HepG2 (cell line): Measurements from ENCODE around the gene PEX11A. TPM values are rescaled to one million over a fixed set of nuclear protein-coding genes. Genes with fewer than 3 reads are reported as not detected.
A peak's percentile ranks its signal among the peaks of the same experiment; 100 is the strongest.

ENCODE experiments used
- BCL6 ChIP-seq: IDR thresholded peaks from 2 replicates; pipeline ENCODE4 v1.6.1; 2016; ENCODE audit warnings: missing genetic modification reagents, missing compliant biosample characterization
- CBX5 ChIP-seq: sonication (generic); formaldehyde crosslinking; IDR thresholded peaks from 2 replicates; pipeline ENCODE4 v1.4.0; 2020; ENCODE audit warnings: missing genetic modification reagents, borderline replicate concordance
- CHD2 ChIP-seq: IDR thresholded peaks from 2 replicates; pipeline ENCODE4 v1.6.1; 2011; ENCODE audit warnings: low read depth, low read length, improper control_type of control experiment
- FOSL2 ChIP-seq: sonication (generic); formaldehyde crosslinking; IDR thresholded peaks from 2 replicates; pipeline ENCODE4 v1.4.0; 2020; ENCODE audit warnings: missing genetic modification reagents
- HHEX ChIP-seq: IDR thresholded peaks from 2 replicates; pipeline ENCODE4 v1.6.1; 2016; ENCODE audit warnings: control low read depth
- HMGA1 ChIP-seq: sonication (generic); formaldehyde crosslinking; conservative IDR thresholded peaks from 2 replicates; pipeline ENCODE4 v1.4.0; 2020; ENCODE audit warnings: missing genetic modification reagents
- IKZF4 ChIP-seq: sonication (generic); formaldehyde crosslinking; IDR thresholded peaks from 2 replicates; pipeline ENCODE4 v1.5.1; 2020; ENCODE audit warnings: borderline replicate concordance, mild to moderate bottlenecking, low read depth, missing genetic modification reagents; ENCODE audit errors: not compliant biosample characterization
- MAZ ChIP-seq, 2 experiments: sonication (generic) in 1 of 2; formaldehyde crosslinking in 1 of 2; IDR thresholded peaks; 2 replicates each; pipeline versions ENCODE4 v1.5.0 to v1.6.1; 2012 to 2020; ENCODE audit warnings: low read depth in 2 of 2, mild to moderate bottlenecking in 2 of 2, borderline replicate concordance in 1 of 2, improper control_type of control experiment in 1 of 2, low read length in 1 of 2, missing genetic modification reagents in 1 of 2, moderate library complexity in 1 of 2
- MEF2D ChIP-seq: sonication (generic); formaldehyde crosslinking; IDR thresholded peaks from 2 replicates; pipeline ENCODE4 v1.5.1; 2020; ENCODE audit warnings: mild to moderate bottlenecking, missing genetic modification reagents
- NCOR1 ChIP-seq: fragments of 200-600 bp; sonication (generic); IDR thresholded peaks from 2 replicates; pipeline ENCODE4 v1.7.0; 2017; ENCODE audit warnings: antibody characterized with exemption, low read length, borderline replicate concordance
- PHB2 ChIP-seq: fragments of 450-650 bp; IDR thresholded peaks from 2 replicates; pipeline ENCODE4 v1.6.1; 2018; ENCODE audit not compliant: partially characterized antibody
- PLRG1 ChIP-seq: fragments of 450-650 bp; conservative IDR thresholded peaks from 2 replicates; pipeline ENCODE4 v1.6.1; 2016
- POLR2A ChIP-seq, 2 experiments: IDR thresholded peaks; 2 replicates each; pipeline ENCODE4 v1.6.1; 2011; ENCODE audit warnings: low read depth in 2 of 2, low read length in 2 of 2, mild to moderate bottlenecking in 1 of 2, moderate library complexity in 1 of 2; ENCODE audit not compliant: insufficient read depth in 1 of 2
- RBM22 ChIP-seq: fragments of 200-400 bp; formaldehyde crosslinking; optimal IDR thresholded peaks from 2 replicates; pipeline ENCODE3; 2017; ENCODE audit warnings: mild to moderate bottlenecking, low read length, moderate library complexity
- RFX3 ChIP-seq: IDR thresholded peaks from 2 replicates; pipeline ENCODE4 v1.6.1; 2016; ENCODE audit warnings: missing biosample characterization, missing genetic modification reagents
- RNF2 ChIP-seq: fragments of 450-650 bp; conservative IDR thresholded peaks from 2 replicates; pipeline ENCODE4 v1.6.1; 2016; ENCODE audit warnings: low read depth
- SMAD3 ChIP-seq: sonication (generic); formaldehyde crosslinking; IDR thresholded peaks from 2 replicates; pipeline ENCODE4 v1.4.0; 2020; ENCODE audit warnings: missing genetic modification reagents
- TBP ChIP-seq: sonication (generic); formaldehyde crosslinking; IDR thresholded peaks from 2 replicates; pipeline ENCODE4 v1.5.0; 2020; ENCODE audit warnings: missing genetic modification reagents
- TGIF2 ChIP-seq: IDR thresholded peaks from 2 replicates; pipeline ENCODE4 v1.6.1; 2016; ENCODE audit warnings: control low read depth, missing compliant biosample characterization
- TOPORS ChIP-seq: sonication (generic); formaldehyde crosslinking; IDR thresholded peaks from 2 replicates; pipeline ENCODE4 v1.8.0; 2023; ENCODE audit warnings: mild to moderate bottlenecking, missing genetic modification reagents
- XBP1 ChIP-seq: sonication (generic); formaldehyde crosslinking; IDR thresholded peaks from 2 replicates; pipeline ENCODE4 v1.5.0; 2020; ENCODE audit warnings: missing genetic modification reagents
- ZFYVE20 ChIP-seq: sonication (generic); formaldehyde crosslinking; IDR thresholded peaks from 2 replicates; pipeline ENCODE4 v1.8.0; 2023; ENCODE audit warnings: low read depth, mild to moderate bottlenecking, moderate library complexity, missing genetic modification reagents, borderline replicate concordance
- ZNF3 ChIP-seq: IDR thresholded peaks from 2 replicates; pipeline ENCODE4 v1.7.0; 2017; ENCODE audit warnings: inconsistent platforms
- ZNF773 ChIP-seq: sonication (generic); formaldehyde crosslinking; IDR thresholded peaks from 2 replicates; pipeline ENCODE4 v1.4.0; 2020; ENCODE audit warnings: missing genetic modification reagents, borderline replicate concordance
- polyA plus RNA-seq, 8 experiments: library from polyadenylated mRNA; depleted of rRNA in 3 of 8; stranded (reverse) in 7 of 8; unstranded in 1 of 8; fragments of >200 nt; fragmentation: Illumina TruSeq in 4 of 8; extraction: Trizol in 4 of 8; gene quantifications; 2 replicates each; pipeline versions ENCODE4 v1.2.1 to v1.2.3, GENCODE V29; 2011 to 2016; ENCODE audit warnings: low read depth in 4 of 8, missing spikeins in 1 of 8, mixed read lengths in 1 of 8; ENCODE audit not compliant: insufficient read depth in 1 of 8
- total RNA-seq, 5 experiments: library from RNA; depleted of rRNA; stranded (reverse); fragments of >200 nt; fragmentation: Illumina TruSeq; extraction: Trizol; gene quantifications; 2 replicates each; pipeline ENCODE4 v1.2.3, GENCODE V29; 2016; ENCODE audit warnings: low read depth in 1 of 5
- TF ChIP-seq, protein P1 (sequence below): sonication (generic); formaldehyde crosslinking; IDR thresholded peaks from 2 replicates; pipeline ENCODE4 v1.4.0; 2020; ENCODE audit warnings: missing genetic modification reagents
- TF ChIP-seq, protein P2 (sequence below): sonication (generic); formaldehyde crosslinking; conservative IDR thresholded peaks from 2 replicates; pipeline ENCODE4 v1.8.1; 2023; ENCODE audit warnings: missing genetic modification reagents
- TF ChIP-seq, protein P3 (sequence below): sonication (generic); formaldehyde crosslinking; IDR thresholded peaks from 2 replicates; pipeline ENCODE4 v1.4.0; 2020; ENCODE audit warnings: missing genetic modification reagents

Gene PEX11A
- total and polyA plus RNA-seq, 2 of the 13 experiments (the other 11 are each of a cell fraction or from before 2014, with no cell fraction given) = 9.9 to 15.1 TPM

DNA sequence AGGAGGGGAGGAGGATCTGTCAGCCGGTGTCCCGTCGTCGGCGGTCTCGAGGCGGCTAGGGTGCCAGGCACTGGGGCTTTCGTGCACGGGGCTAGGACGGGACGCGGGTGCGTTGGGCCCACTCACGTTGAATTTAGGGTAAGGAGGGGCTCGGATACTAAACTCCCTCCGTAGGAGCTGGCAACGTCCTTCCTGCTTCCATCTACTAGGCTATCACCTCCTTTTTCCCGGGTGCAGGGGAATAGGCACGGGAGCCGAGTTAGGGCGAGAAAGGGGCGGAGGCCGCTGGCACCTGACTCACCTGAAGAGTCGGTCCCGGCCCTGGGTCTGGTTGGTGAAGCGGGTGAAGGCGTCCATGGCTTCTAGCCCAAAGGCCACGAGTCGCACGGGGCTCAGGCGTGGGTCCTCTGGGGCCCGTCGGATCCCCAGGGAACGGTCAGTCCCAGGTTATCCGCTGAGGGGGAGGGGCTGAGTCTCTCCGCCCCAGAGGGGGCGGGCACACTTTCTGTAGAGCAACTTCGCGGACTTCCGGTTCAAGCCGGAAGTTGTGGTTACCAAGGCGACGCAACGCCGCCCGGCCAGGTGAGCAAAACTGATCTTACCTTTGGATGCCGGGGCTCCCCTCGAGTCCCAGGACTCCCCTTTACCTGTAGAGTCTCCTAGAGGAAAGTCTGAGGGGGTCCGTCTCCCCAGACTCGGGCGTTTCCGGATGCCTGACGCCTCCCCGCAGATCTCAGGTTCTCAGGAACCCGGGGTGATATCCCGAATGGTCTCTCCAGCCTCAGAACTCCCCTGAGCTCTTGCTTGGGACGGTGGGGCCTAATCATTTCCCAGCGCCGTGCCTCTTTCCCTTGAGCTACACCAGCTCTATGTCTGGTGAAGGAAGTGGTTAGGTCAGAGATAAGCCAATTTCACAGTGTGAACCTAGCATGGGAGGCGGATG lies at the start of gene PEX11A, which contains the start of gene WDR93 (continued):
- no peak for TF ChIP-seq RNF2
- no peak for TF ChIP-seq TBP (CRISPR knock-in tag)
- TF ChIP-seq, protein P1, sequence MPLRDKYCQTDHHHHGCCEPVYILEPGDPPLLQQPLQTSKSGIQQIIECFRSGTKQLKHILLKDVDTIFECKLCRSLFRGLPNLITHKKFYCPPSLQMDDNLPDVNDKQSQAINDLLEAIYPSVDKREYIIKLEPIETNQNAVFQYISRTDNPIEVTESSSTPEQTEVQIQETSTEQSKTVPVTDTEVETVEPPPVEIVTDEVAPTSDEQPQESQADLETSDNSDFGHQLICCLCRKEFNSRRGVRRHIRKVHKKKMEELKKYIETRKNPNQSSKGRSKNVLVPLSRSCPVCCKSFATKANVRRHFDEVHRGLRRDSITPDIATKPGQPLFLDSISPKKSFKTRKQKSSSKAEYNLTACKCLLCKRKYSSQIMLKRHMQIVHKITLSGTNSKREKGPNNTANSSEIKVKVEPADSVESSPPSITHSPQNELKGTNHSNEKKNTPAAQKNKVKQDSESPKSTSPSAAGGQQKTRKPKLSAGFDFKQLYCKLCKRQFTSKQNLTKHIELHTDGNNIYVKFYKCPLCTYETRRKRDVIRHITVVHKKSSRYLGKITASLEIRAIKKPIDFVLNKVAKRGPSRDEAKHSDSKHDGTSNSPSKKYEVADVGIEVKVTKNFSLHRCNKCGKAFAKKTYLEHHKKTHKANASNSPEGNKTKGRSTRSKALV (CRISPR knock-in tag) = 0 out of 2 replicates have a peak, but pooled peaks have one; percentile 33
- no peak for TF ChIP-seq ZFYVE20
- TF ChIP-seq ZNF773 (CRISPR knock-in tag) = no peak
- no peak for TF ChIP-seq ZNF3
- no peak for TF ChIP-seq IKZF4 (CRISPR knock-in tag)
- TF ChIP-seq HHEX (CRISPR knock-in tag) = no peak
- 0 out of 2 replicates have a peak, but pooled peaks have one; percentile 20 for TF ChIP-seq BCL6 (CRISPR knock-in tag)
- TF ChIP-seq HMGA1 (CRISPR knock-in tag) = no peak
- TF ChIP-seq RFX3 = peak; percentile 98
- TF ChIP-seq, protein P2, sequence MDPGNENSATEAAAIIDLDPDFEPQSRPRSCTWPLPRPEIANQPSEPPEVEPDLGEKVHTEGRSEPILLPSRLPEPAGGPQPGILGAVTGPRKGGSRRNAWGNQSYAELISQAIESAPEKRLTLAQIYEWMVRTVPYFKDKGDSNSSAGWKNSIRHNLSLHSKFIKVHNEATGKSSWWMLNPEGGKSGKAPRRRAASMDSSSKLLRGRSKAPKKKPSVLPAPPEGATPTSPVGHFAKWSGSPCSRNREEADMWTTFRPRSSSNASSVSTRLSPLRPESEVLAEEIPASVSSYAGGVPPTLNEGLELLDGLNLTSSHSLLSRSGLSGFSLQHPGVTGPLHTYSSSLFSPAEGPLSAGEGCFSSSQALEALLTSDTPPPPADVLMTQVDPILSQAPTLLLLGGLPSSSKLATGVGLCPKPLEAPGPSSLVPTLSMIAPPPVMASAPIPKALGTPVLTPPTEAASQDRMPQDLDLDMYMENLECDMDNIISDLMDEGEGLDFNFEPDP = no peak
- TF ChIP-seq MAZ (IDR thresholded peaks at IDR 0.05; ENCODE audit: borderline replicate concordance, low read depth, low read length) = peak; percentile 58; the same call in 1 of the 2 replicates
- TF ChIP-seq MAZ (CRISPR knock-in tag; IDR thresholded peaks at IDR 0.05; ENCODE audit: low read depth) = no peak; the same call in 1 of the 2 replicates
- TF ChIP-seq RBM22 = no peak
- TF ChIP-seq POLR2A (IDR thresholded peaks at IDR 0.05; ENCODE audit: insufficient read depth in 1 of 2, low read depth in 2 of 2, low read length in 2 of 2) = peak; percentile 70 to 92
- peak; percentile 11; the same call in 1 of the 2 replicates for TF ChIP-seq CBX5
- no peak for TF ChIP-seq SMAD3 (CRISPR knock-in tag)
- no peak for TF ChIP-seq PLRG1
- no peak for TF ChIP-seq CHD2
- no peak for TF ChIP-seq XBP1 (CRISPR knock-in tag)
- peak; percentile 54 for TF ChIP-seq TGIF2 (CRISPR knock-in tag)
- no peak for TF ChIP-seq PHB2
- TF ChIP-seq TOPORS = no peak
- TF ChIP-seq FOSL2 (CRISPR knock-in tag) = 0 out of 2 replicates have a peak, but pooled peaks have one; percentile 27
- no peak; the same call in 1 of the 2 replicates for TF ChIP-seq NCOR1
- TF ChIP-seq, protein P3, sequence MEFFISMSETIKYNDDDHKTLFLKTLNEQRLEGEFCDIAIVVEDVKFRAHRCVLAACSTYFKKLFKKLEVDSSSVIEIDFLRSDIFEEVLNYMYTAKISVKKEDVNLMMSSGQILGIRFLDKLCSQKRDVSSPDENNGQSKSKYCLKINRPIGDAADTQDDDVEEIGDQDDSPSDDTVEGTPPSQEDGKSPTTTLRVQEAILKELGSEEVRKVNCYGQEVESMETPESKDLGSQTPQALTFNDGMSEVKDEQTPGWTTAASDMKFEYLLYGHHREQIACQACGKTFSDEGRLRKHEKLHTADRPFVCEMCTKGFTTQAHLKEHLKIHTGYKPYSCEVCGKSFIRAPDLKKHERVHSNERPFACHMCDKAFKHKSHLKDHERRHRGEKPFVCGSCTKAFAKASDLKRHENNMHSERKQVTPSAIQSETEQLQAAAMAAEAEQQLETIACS (CRISPR knock-in tag) = no peak
- no peak; the same call in 1 of the 2 replicates for TF ChIP-seq MEF2D (CRISPR knock-in tag)
